Muscle of back (tissue), 11 donors: ENCODE data around the gene SLC36A3. TPM values are rescaled to one million over a fixed set of nuclear protein-coding genes. Genes with fewer than 3 reads are reported as not detected.
A peak's percentile ranks its signal among the peaks of the same experiment; 100 is the strongest.
"Not testable (repeated sequence)": the region's sequence is repeated elsewhere in the genome, so short reads cannot be mapped to it uniquely, and the experiment has no call there.

Experiments used
- DNase-seq, 3 donors: peaks; one replicate each; pipeline versions ENCODE4 v3.0.0 to v3.0.0-alpha.2; 2013
- polyA plus RNA-seq, 10 donors: library from polyadenylated mRNA; unstranded; fragments of 120-200 nt; gene quantifications; one replicate each; pipeline ENCODE4 v1.2.1, GENCODE V29; 2013; ENCODE audit not compliant: insufficient read length in 10 of 10

The SLC36A3 gene
- polyA plus RNA-seq, 10 donors = not detected

GRCh38 chr5:151262532-151262931, 41.0 kb downstream of the SLC36A3 start:
- DNase-seq = no peak

GRCh38 chr5:151259931-151260330, 43.6 kb downstream of the SLC36A3 start:
- no peak for DNase-seq

GRCh38 chr5:151258816-151259215, 44.8 kb downstream of the SLC36A3 start:
- no peak for DNase-seq

GRCh38 chr5:151258201-151258611, 45.4 kb downstream of the SLC36A3 start:
- no peak for DNase-seq

GRCh38 chr5:151257731-151258181, 45.8 kb downstream of the SLC36A3 start:
- DNase-seq = no peak

GRCh38 chr5:151255621-151256286, 47.8 kb downstream of the SLC36A3 start:
- DNase-seq = no peak

- not testable (repeated sequence) for DNase-seq
These were observed 48.6 kb downstream of the SLC36A3 start for GRCh38 chr5:151254990-151255389.

GRCh38 chr5:151254556-151254955, 49.0 kb downstream of the SLC36A3 start:
- DNase-seq = no peak

- DNase-seq = no peak
These were observed 50.0 kb downstream of the SLC36A3 start for GRCh38 chr5:151253605-151253950.

- peak; percentile 99 to 100 (median 99) for DNase-seq
These were observed 50.6 kb downstream of the SLC36A3 start, which contains the start of gene GM2A for GRCh38 chr5:151252762-151253604. TSS of gene GM2A (plus strand) at chr5:151253185. CDS start at chr5:151253217, 32 bp downstream.

GRCh38 chr5:151251621-151252020, 51.9 kb downstream of the SLC36A3 start:
- DNase-seq = no peak

- no peak for DNase-seq
These were observed 52.5 kb downstream of the SLC36A3 start for GRCh38 chr5:151251001-151251551.

GRCh38 chr5:151250346-151251000, 53.1 kb downstream of the SLC36A3 start:
- no peak for DNase-seq

GRCh38 chr5:151249281-151249680, 54.3 kb downstream of the SLC36A3 start:
- no peak for DNase-seq

- no peak for DNase-seq
These were observed 54.9 kb downstream of the SLC36A3 start for GRCh38 chr5:151248651-151249050.

- DNase-seq = no peak
These were observed 57.8 kb downstream of the SLC36A3 start for GRCh38 chr5:151245680-151246219.

GRCh38 chr5:151244206-151244605, 59.4 kb downstream of the SLC36A3 start:
- DNase-seq = no peak

- DNase-seq = no peak
These were observed 60.0 kb downstream of the SLC36A3 start for GRCh38 chr5:151243564-151243963.

- DNase-seq = no peak
These were observed 60.4 kb downstream of the SLC36A3 start for GRCh38 chr5:151243127-151243526.

- DNase-seq = no peak
These were observed 62.5 kb downstream of the SLC36A3 start for GRCh38 chr5:151240924-151241635.

- DNase-seq = not testable (repeated sequence)
These were observed 63.2 kb downstream of the SLC36A3 start for GRCh38 chr5:151240268-151240835.
